ENCODE data around the gene RPUSD1.

RPUSD1 gene

DNA sequence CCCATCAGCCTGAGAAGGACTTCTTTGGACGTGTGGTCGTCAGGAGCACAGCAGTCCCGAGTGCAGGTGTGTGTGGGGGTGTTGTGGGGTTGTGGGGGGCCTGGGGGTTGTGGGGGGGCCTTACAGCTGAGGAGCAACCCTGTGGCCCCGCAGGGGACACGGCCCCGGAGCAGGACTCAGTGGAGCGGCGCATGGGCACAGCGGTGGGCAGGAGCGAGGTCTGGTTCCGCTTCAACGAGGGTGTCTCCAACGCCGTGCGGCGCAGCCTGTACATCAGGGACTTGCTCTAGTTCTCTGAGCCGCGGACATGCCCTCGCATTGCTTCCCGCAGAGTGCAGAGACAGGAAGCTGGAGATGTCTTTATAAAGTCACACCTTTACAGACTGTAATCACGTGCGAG lies 9.5 kb upstream of the RPUSD1 start:
- DNase-seq: no peak

DNA sequence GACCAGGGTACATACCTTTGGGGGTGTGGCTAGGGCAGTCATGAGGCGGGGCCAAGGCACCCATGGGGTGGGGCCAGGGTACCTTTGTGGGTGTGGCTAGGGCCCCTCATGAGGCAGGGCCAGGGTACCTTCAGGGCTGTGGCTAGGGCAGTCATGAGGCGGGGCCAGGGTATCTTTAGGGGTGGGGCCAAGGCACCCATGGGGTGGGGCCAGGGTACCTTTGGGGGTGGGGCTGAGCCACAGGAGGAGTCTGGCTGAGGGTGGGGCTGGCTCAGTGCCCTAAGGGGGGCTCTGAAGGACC lies 8.9 kb upstream of the RPUSD1 start:
- peak in 1 of 2 experiments; percentile 60 for DNase-seq

DNA sequence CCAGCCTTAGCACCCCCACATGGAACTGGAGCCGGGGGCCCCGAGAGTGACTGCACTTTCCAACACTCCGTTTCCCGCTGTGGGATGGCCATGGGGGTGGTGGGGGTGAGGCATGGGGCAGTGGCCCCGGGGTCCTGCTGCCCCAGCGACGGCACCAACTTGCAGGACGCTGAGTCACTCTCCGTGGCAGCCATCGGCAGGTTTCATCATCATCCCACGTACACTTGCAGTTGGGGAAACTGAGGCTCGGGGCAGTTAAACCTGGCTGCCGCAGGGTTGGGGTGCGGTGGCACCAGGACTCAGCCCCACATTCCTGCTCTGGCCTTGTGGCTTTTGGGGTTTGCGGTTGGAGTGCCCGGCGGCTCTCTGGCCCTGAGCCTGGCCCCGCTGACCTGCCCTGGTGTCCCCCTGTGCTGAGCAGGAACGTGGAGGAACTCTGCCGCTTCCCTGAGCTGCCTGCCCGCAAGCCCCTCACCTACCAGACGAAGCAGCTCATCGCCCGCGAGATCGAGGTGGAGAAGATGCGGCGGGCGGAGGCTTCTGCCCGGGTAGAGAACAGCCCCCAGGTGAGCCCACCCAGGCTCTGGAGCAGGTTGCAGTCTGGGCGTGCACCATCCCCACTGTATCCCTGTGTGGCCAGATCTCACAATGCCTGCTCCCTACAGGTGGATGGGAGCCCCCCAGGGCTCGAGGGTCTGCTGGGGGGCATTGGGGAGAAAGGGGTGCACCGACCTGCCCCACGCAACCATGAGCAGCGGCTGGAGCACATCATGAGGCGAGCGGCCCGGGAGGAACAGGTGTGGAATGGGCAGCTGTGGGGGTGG lies 8.3 kb upstream of the RPUSD1 start:
- DNase-seq: no peak

DNA sequence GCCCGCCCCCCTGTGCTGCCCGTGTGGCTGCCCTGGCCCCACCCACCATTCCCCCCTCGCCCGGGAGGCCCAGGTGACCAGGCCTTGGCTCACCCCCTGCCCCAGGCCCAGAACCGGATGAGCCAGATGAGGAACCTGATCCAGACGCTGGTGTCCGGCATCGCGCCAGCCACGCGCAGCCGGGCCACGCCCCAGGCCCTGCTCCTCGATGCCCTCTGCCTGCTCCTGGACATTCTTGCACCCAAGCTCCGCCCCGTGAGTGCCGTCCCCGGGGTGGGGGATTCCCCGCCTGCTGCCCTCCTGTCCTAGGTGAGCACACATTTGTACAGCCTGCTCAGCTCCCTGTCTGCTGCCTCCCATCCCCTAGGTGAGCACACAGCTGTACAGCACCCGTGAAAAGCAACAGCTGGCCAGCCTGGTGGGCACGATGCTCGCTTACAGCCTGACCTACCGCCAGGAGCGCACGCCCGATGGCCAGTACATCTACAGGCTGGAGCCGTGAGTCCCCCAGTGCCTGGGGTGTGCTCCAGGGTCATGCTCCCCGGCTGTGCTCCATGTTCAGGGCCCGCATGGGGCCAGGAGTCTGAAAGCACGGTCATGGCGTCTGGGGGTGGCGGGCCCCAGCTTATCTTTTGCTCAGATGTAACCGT lies 7.5 kb upstream of the RPUSD1 start:
- DNase-seq: peak in 1 of 2 experiments; percentile 56

DNA sequence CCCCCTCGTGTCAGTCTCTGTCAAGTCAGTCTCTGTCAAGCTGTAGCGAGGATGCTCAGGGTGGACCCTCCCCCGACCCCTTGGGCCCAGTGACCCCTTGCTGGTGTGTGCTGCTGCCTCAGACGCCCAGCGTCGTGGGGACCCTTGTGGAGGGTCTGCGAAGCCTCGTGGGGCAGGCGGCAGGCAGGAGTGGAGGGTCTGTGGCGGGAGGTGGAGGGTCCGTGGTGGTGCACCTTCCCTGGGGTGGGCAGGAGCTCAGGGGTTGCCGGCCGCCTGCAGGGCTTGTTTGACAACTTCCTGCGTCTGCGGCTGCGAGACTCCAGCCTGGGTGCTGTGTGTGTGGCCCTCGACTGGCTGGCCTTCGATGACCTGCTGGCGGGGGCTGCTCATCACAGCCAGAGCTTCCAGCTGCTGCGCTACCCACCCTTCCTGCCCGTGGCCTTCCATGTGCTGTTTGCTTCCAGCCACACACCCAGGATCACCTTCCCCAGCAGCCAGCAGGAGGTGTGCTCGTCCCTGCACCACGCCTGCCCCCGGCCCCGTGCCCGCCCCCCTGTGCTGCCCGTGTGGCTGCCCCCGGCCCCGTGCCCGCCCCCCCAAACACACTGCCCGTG lies 6.8 kb upstream of the RPUSD1 start:
- no peak for DNase-seq

DNA sequence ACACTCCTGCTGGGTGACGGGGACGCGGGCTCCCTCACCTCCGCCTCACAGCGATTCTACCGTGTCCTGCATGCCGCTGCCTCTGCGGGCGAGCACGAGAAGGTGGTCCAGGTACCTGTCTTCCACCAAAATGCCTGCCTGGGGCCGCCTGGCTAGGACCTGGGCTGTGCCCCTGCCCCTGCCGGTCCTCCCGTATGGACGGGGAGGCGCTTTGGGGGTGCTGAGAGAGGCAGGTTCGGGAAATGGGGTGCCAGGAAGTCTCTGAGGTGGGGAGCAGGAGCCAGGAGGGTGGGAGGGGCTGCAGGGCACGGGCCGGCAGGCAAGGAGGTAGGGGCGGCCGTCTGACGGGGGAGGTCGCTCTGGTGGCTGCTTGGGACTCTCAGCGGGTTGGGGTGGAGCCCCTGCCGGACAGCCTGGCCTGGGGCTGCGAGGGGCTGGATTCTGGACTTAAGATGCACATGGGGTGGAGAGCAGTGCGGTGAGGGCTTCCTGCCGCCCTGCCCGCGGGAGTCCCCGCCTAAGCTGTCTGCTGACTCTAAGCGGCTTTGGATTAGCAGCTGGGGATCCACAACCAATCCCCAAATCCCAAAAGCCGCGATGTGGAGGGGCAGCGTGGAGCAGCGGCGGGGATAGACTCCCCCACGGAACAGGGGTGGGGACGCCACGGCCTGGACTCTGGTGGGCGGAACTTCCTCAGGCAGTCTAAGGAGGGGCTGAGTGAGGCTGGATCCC lies 6.1 kb upstream of the RPUSD1 start:
- no peak for DNase-seq

DNA sequence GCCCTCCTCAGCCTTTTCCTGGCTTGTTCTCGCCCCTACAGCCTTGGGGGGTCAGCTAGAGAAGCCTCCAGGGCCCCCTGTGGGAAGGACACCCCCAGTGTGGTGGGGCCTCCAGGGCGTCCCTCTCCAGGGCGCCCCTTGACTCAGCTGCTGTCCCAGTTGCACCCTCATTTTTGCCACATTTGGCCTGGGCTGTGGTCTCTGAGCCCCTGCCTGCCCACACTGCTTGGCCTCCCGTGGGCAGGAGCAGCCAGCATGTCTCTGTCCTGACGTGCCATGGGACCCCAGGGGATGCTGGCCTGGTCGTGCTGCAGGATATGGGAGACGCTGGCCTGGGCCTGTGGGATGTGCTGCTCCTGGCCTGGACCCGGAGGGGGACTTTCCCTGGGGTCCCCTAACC lies 5.2 kb upstream of the RPUSD1 start:
- DNase-seq: no peak

DNA sequence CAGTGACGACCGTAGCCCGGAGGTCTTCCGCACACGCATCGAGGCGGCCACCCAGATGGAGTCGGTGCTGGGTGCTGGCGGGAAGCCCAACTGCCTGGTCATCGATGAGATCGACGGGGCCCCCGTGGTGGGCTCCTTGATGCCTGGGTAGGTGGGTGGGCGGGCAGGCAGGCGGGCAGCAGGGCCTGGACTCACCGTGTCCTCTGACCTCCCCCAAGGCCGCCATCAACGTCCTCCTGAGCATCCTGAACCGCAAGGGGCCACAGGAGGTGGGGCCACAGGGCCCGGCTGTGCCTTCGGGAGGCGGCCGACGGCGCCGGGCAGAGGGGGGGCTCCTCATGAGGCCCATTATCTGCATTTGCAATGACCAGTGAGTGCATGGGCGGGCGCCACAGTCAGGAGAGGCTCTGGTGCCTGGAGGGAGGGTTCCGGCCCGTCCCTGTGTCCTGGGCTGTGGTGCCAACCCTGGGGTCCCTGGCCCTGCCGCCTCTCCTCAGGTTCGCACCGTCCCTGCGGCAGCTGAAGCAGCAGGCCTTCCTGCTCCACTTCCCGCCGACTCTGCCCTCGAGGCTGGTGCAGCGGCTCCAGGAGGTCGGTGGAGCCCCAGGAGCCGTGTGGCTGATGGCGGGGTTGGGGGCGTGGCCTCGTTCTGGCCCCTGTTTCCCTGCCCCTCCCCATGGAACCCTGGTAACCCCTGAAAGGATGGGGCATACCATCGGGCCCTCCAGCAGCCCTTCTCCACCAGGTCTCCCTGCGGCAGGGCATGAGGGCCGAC lies 4.2 kb upstream of the RPUSD1 start:
- no peak for DNase-seq

DNA sequence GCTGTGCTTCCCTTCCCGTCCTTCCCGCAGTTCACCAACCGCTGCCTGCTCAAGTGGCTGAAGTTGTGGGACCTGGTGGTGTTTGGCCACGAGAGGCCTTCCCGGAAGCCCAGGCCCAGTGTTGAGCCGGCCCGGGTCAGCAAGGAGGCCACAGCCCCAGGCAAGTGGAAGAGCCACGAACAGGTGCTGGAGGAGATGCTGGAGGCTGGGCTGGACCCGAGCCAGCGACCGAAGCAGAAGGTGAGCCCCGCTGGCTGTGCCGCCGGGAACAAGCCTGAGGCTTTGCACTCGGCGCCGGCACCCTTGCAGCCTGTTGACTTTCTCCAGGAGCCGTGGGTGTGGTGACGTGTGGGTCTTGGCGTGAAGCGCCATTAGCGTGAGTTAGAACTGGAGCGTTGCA lies 3.0 kb upstream of the RPUSD1 start:
- DNase-seq: no peak

DNA sequence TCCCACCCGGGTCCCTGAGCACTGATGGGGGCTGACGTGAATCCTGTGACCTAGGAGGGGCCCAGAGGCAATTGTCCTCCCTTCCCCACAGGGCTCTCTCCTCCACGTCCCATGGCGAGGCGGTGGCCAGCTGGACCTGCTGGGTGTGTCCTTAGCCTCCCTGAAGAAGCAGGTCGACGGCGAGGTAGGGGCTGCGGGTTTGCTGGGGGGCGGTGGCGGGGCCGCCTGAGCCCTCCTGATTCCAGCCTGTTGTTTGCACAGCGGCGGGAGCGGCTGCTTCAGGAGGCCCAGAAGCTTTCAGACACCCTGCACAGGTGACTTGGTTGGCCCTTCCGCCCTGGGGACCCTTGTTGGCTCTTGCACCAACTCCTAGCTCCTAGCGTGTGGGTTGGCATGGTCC lies 1.9 kb upstream of the RPUSD1 start:
- no peak for DNase-seq

DNA sequence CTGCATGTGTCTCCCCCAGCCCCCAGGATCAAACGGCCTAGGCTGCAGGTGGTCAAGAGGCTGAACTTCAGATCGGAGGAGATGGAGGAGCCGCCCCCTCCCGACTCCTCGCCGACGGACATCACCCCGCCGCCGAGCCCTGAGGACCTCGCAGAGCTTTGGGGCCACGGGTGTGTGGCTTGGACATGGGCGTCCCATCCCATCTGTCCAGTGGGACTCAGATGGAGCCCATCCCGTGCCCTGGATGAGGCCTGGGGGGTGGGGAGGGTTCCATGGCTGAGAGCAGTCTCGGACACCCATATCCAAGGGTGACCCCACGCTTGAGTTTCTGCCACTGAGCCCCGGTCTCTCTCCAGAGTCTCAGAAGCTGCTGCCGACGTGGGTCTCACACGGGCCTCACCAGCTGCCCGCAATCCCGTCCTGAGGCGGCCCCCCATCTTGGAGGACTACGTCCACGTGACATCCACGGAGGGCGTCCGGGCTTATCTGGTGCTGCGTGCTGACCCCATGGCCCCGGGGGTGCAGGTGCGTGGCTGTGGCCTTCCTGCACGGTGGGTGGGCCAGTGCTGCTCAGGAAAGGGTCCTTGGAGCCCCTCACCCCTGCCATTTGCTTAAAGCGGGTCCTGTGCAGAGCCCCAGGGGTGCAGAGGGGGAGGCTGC lies 1.1 kb upstream of the RPUSD1 start:
- no peak for DNase-seq

DNA sequence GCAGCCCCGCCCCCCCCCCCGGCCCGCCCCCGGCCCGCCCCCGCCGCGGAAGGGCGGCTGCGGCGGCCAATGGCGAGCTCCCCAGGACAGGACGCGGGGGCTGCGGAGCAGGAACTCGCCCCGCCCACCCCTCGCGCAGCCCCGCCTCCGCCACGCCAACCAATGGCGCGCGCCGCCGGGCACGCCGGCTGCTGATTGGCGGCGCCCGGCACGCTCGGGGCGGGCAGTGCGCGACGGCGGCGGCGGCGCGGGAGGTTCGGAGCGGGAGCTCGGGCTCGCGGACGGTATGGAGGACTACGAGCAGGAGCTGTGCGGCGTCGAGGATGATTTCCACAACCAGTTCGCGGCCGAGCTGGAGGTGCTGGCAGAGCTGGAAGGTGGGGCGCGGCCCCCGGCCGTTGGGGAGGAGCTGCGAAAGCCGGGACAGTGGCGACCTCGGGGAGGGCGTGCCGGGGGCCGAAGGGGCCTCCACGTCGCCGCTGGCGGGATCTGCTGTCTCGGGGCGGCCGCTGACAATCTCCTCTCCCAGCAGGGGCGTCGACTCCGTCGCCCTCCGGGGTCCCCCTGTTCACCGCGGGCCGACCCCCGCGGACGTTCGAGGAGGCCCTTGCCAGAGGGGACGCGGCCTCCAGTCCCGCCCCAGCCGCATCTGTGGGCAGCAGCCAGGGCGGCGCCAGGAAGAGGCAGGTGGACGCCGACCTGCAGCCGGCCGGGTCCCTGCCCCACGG lies 382 bp upstream of the RPUSD1 start, which contains the start of gene CHTF18:
TSS of gene CHTF18 (plus strand) at position 222 of the 728 bp plus-strand sequence. CDS start at position 287, 65 bp downstream.
- DNase-seq: peak in 1 of 2 experiments; percentile 90

DNA sequence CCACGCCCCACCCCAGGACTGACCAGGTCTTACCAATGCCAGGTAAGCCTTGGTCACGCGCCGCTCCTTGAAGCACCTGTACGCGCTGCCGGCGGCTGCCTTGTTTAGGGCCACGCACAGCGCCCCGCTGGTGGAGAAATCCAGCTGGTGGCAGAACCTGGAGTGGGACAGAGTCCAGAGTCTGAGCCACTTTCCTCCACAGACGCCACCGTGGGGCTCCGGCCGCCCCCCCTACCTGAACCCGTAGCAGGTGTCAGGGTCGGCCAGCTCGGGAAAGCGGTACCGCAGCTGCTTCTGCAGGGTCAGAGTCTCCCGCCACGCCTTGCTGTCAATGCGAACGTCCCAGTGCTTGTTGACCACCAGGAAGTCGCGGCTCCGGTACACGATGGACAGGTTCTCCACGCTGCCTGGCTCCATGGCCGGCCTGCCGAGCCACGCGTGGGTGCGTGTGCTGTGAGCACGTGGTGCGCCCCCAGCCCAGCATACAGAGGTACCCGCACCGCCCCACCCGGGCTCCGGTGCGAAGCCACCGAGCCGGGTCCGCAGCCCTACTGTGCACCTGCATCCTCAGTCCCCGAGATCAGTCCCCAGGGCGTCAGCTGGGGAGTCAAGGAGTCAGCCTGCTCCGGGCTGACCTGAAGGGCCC lies 737 bp downstream of the RPUSD1 start:
- no peak for DNase-seq

DNA sequence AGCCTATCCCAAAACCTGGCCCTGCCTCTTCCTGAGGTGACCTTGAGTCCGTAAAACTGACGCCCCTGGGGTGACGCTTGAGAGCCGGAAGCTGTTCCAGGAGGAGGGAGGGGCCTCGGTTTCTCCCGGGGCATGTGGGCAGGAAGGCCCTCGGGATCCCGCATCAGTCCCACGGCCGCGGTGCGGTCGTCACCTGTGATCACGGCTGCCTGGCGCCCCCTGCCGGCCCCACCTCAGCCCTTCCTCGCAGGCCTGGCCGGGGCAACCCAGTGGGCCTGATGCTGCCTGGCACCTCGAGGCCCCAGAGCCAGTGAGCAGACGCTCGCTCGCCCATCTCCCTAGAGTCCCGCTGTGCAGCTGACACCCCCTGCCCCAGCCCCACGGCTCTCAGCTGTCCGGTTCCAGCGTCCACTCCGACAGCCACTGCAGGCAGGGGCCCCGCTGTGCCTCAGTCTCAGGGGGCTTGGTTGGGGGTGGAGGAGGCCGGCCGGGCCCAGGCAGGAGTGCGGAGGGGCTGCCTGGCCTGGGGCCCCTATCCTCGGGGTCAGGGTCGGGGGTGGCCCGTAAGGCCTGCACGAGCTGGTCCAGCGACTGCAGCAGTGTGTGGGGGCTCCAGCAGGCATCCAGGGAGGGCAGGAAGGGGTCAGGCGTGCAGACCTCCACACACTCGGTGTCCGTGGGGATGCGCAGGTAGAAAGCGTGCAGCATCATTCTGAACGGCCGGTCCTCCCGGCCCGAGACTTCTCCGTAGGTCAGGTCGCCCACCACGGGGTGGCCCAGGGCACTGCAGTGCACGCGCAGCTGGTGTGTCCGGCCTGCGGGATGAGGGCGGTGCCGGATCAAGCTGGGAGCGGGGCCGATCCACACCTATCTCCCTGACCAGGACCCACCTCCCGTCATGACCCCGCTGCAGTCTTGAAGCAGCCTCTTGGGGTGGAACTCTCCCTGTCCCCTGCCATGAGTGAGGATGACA lies 2.3 kb downstream of the RPUSD1 start:
- DNase-seq: peak in 1 of 2 experiments; percentile 77

DNA sequence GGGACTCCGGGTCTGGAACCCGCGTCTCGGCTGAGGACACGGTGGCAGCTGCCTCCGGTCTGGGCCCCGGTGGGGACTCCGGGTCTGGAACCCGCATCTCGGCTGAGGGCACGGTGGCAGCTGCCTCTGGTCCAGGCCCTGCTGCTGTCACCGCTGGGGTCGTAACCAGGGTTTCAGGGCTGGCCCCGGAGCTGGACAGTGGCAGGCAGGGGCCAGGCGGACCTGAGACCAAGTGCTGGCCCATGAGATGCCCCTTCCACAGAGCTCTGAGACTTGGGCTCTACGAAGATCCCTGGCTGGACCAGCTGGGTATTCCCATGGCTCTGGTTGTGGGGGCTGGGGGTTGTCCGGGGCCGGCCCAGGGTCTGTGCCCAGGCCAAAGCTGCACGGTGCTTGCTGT lies 3.8 kb downstream of the RPUSD1 start:
- DNase-seq: no peak

DNA sequence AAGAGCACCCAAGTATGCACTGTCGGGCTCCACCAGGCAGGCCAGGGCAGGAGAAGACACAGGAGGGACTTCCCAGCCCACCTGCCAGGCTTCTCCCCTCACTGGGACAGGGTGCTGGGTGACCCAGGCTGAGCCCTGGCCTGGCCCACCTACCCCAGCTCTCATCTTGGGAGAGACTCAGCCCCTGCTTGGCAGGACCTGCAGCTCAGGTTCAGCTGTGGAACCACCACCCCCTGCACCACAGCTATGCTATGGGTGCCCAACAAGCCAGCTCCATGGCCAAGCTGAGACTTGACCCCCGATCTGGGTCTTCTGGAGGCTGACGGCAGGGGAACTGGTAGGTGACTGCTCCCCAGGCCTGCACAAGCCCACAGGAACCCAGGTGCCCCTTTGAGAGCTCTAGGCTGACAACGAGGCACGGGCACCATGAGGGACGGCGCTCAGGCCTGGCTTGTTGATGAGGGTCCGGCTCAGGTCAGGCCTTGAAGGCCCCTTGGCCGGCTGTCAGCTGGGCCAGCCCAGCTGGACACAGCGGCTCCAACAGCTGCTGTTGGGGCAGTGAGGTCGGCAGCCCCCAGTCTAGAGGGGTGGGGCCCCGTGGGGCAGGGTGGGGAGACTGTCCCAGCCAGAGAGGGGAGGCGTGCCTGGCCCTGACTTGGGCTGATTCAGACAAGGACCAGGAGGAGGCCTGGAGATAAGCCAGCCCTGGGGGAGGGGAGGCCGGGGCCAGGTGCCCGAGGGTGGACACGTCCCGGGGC lies 4.6 kb downstream of the RPUSD1 start:
- no peak for DNase-seq

DNA sequence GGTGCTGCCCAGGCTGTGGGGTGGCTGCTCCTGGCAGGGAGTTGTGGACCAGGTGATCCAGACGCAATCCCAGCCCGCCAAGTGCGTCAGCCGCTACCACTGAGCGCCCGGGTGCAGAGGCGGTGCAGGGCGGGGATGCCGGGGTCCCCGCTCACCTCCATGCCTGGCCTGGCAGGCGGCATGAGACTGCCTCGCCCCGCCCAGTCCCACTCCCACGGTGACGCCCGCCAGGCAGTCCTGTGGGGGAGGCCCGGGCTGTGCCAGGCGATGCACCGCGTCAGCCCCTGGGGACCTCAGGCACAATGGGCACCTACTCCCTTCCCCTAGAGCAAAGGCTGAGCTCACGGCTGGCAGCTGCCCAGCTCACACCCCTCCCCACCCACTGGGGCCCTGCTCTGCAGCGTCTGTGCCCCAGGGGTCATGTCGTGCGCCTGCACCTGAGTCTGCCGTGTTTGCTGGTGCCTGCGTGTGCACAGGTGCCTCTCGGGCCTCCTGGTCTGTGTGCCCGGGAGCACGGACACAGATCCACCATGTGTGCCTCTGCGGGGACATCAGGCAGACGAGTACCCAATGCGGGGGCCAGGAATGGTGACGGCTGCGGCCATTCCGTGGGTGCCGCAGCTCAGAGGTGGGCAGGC lies 5.3 kb downstream of the RPUSD1 start:
- peak in 1 of 2 experiments; percentile 52 for DNase-seq

DNA sequence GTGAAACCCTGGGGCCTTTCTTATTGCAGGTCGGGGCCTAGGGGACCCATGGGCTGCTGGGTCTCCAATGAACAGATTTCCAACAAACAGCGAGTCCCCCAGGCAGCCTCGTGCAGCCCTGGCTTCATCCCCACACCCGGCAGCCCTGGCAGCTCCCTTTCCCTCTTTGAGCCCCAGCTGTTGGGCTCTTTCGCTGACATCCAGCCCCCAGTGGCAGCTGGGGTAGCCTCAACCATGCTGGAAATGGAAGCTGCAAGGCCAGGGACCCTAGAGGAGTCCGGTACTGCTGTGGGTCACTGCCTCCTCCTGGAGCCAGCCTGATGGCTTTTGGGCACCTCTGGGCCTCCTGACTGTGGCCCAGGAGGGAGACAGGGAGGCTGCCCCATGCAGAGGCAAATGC lies 5.9 kb downstream of the RPUSD1 start:
- no peak for DNase-seq
